Lower leg skin (tissue), 4 donors: Measurements from ENCODE around the gene FAM151A. TPM values are rescaled to one million over a fixed set of nuclear protein-coding genes. Genes with fewer than 3 reads are reported as not detected.

Experiments used
- DNase-seq, 2 donors: peaks; one replicate each; pipeline ENCODE4 v3.0.0-alpha.2; 2019; ENCODE audit warnings: low spot score in 2 of 2
- H3K4me3 ChIP-seq: fragments of 200-600 bp; sonication (generic); 2 replicates; pipeline ENCODE4 v1.5.1; 2017; ENCODE audit warnings: mild to moderate bottlenecking, low read depth; ENCODE audit not compliant: poor library complexity, severe bottlenecking
- POLR2A ChIP-seq, 2 donors: fragments of 450-650 bp; IDR thresholded peaks; one replicate each; pipeline ENCODE4 v1.6.1; 2016 to 2017; ENCODE audit warnings: antibody characterized with exemption in 2 of 2, mild to moderate bottlenecking in 1 of 2, moderate library complexity in 1 of 2
- WGBS, 2 donors: methylation state at CpG; one replicate each; pipeline ENCODE4 v1.1.5; 2018; 5-methylcytosine and 5-hydroxymethylcytosine counted together
- intact Hi-C: fragments of 100-400 bp; cut with DNase I; formaldehyde crosslinking; loops from one replicate; pipeline ENCODE4 v1.15.0; 2023; ENCODE audit warnings: low total_unique reads
- total RNA-seq, 4 donors: library from RNA; depleted of rRNA; stranded (reverse); fragments of >200 nt; gene quantifications; one replicate each; pipeline ENCODE4 v1.1.0, GENCODE V29; 2016
- TF ChIP-seq, protein P1 (sequence below), 3 donors: fragments of 450-650 bp; IDR thresholded peaks; one replicate each; pipeline ENCODE4 v1.5.1; 2016; ENCODE audit warnings: antibody characterized with exemption in 3 of 3, mild to moderate bottlenecking in 3 of 3, moderate library complexity in 2 of 3

The FAM151A gene
- total RNA-seq, 4 donors from 2014 or later, result not detected

GRCh38 chr1:54602554-54602953, 20.8 kb downstream of the FAM151A start:
- H3K4me3 ChIP-seq, result no peak overlapping the region
- intact Hi-C loops, result no loop called here
- 93% methylated on average over 18 of the region's 18 CpGs for WGBS, 2 donors
- DNase-seq, result no peak
- TF ChIP-seq, protein P1, sequence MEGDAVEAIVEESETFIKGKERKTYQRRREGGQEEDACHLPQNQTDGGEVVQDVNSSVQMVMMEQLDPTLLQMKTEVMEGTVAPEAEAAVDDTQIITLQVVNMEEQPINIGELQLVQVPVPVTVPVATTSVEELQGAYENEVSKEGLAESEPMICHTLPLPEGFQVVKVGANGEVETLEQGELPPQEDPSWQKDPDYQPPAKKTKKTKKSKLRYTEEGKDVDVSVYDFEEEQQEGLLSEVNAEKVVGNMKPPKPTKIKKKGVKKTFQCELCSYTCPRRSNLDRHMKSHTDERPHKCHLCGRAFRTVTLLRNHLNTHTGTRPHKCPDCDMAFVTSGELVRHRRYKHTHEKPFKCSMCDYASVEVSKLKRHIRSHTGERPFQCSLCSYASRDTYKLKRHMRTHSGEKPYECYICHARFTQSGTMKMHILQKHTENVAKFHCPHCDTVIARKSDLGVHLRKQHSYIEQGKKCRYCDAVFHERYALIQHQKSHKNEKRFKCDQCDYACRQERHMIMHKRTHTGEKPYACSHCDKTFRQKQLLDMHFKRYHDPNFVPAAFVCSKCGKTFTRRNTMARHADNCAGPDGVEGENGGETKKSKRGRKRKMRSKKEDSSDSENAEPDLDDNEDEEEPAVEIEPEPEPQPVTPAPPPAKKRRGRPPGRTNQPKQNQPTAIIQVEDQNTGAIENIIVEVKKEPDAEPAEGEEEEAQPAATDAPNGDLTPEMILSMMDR (IDR thresholded peaks at IDR 0.05), result no peak
- TF ChIP-seq POLR2A (IDR thresholded peaks at IDR 0.05), result no peak

DNA sequence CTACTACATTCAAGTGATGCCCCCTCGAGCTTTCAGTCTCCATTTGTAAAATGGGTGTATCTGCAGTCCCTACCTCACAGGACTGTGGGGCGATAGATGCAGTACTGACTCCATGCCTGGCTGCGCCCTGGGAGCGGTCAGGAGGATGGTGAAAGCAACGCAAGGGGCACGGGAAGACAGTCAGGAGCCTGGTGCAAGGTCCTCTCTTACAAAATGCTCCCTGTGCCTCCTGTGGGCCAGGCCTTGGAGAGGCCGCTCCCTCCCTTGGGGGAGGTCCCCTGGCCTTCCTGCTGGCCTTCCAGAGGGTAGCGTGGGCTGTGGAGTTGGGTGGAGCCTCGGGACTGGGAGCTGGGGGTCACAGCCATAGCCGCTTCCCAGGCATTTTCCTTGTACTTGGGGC, 21.6 kb downstream of the FAM151A start:
- TF ChIP-seq, protein P1 (IDR thresholded peaks at IDR 0.05), result no peak
- no peak for TF ChIP-seq POLR2A (IDR thresholded peaks at IDR 0.05)
- DNase-seq, result no peak
- intact Hi-C loops, result no loop called here
- no peak overlapping the region for H3K4me3 ChIP-seq
- 91 to 94% methylated on average over 10 of the region's 10 CpGs for whole genome bisulfite sequencing, 2 donors

DNA sequence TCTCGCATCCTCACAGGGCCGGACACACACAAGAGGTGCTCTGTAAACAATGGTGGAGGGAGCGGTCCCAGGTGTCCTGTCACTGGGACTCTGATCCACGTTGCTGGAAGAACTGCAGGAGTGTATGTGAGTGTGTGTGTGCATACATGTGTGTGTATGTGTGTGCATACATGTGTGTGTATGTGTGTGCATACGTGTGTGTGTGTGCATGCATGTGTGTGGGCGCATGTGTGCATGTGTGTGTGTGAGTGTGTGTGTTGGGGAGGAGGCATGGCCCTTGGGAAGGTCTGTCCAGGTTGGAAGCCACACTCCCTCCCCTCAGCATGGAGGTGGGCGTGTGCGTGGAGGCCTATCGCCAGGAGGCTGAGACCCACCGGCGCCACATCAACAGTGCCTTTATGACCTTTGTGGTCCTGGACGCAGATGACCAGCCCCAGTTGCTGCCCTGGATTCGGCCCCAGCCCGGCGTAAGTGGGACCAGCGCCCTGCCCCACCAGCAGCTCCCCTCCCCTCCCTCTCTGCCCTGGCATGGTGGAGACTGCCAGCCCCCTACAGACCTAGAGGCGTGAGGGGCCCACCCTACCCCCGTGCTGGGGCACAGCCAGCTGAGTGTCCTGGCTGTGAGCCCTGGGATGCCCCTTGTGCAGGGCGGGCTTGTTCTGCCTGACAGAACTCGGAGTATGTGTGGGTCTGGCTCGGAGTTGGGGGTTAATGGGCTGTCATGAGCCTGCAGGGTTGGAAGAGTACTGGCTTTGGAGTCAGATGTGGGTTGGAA, 22.2 kb downstream of the FAM151A start:
- WGBS, 2 donors, result 86 to 88% methylated on average over 20 to 21 of the region's 21 CpGs
- no peak for TF ChIP-seq POLR2A (IDR thresholded peaks at IDR 0.05)
- TF ChIP-seq, protein P1 (IDR thresholded peaks at IDR 0.05), result no peak
- DNase-seq, result no peak
- intact Hi-C loops, result no loop called here
- H3K4me3 ChIP-seq, result no peak overlapping the region

GRCh38 chr1:54599211-54599823, 24.0 kb downstream of the FAM151A start:
- no peak for DNase-seq
- 88 to 92% methylated on average over 13 of the region's 13 CpGs for WGBS, 2 donors
- intact Hi-C loops, result no loop called here
- H3K4me3 ChIP-seq, result no peak overlapping the region
- no peak for TF ChIP-seq POLR2A (IDR thresholded peaks at IDR 0.05)
- TF ChIP-seq, protein P1 (IDR thresholded peaks at IDR 0.05), result no peak

- intact Hi-C loops, result no loop called here
- DNase-seq, result no peak
- no peak overlapping the region for H3K4me3 ChIP-seq
- TF ChIP-seq, protein P1 (IDR thresholded peaks at IDR 0.05), result no peak
- no peak for TF ChIP-seq POLR2A (IDR thresholded peaks at IDR 0.05)
- WGBS, 2 donors, result 85 to 86% methylated on average over 3 of the region's 3 CpGs
Observed at GRCh38 chr1:54597455-54598030, 25.8 kb downstream of the FAM151A start.
